Keratinocyte (primary cell): ENCODE results near the gene ANKMY1. TPM values are rescaled to one million over a fixed set of nuclear protein-coding genes. Genes with fewer than 3 reads are reported as not detected.

ENCODE experiments used
- DNase-seq: peaks from one replicate; pipeline ENCODE4 v3.0.0-alpha.2; 2011; ENCODE audit warnings: low read depth, missing footprints, low spot score
- FAIRE-seq: peaks from 2 replicates; lab custom pipeline; 2011; peaks lifted over from hg19 to GRCh38; lab: Jason Lieb, UNC
- H2AFZ ChIP-seq: 2 replicates; pipeline ENCODE4 v1.6.0; 2012; ENCODE audit warnings: low read length, control low read depth, inconsistent platforms; ENCODE audit not compliant: control insufficient read depth
- H3K27ac ChIP-seq: 2 replicates; pipeline ENCODE4 v1.5.1; 2011; ENCODE audit warnings: low read length; ENCODE audit not compliant: control insufficient read depth, insufficient read depth
- H3K27me3 ChIP-seq: 3 replicates; pipeline ENCODE4 v1.6.0; 2011; ENCODE audit warnings: low read length; ENCODE audit not compliant: control insufficient read depth, insufficient read depth; ENCODE audit errors: extremely low read depth
- H3K36me3 ChIP-seq, 2 experiments: 2 replicates in 1 of 2; 3 replicates in 1 of 2; pipeline ENCODE4 v1.5.1; 2011; ENCODE audit warnings: low read length in 2 of 2, mild to moderate bottlenecking in 1 of 2; ENCODE audit not compliant: control insufficient read depth in 2 of 2, insufficient read depth in 2 of 2; ENCODE audit errors: extremely low read depth in 1 of 2
- H3K4me1 ChIP-seq: 3 replicates; pipeline ENCODE4 v1.5.1; 2011; ENCODE audit warnings: low read length; ENCODE audit not compliant: control insufficient read depth, insufficient read depth; ENCODE audit errors: extremely low read depth
- H3K4me2 ChIP-seq: 3 replicates; pipeline ENCODE4 v1.6.0; 2011; ENCODE audit warnings: low read depth, low read length; ENCODE audit not compliant: control insufficient read depth, insufficient read depth; ENCODE audit errors: extremely low read depth
- H3K4me3 ChIP-seq, 3 experiments: fragments of 200-600 bp in 1 of 3; sonication (generic) in 1 of 3; 2 replicates in 2 of 3; 3 replicates in 1 of 3; pipeline ENCODE4 v1.5.1; 2011 to 2016; ENCODE audit warnings: low read length in 3 of 3, mild to moderate bottlenecking in 3 of 3, control low read depth in 2 of 3, inconsistent platforms in 1 of 3, low read depth in 1 of 3, mixed read lengths in 1 of 3, mixed run types in 1 of 3, moderate library complexity in 1 of 3; ENCODE audit not compliant: control insufficient read depth in 2 of 3, insufficient read depth in 2 of 3; ENCODE audit errors: extremely low read depth in 1 of 3
- H3K79me2 ChIP-seq: 2 replicates; pipeline ENCODE4 v1.6.0; 2012; ENCODE audit warnings: low read length; ENCODE audit not compliant: control insufficient read depth, insufficient read depth
- H3K9ac ChIP-seq: 3 replicates; pipeline ENCODE4 v1.6.0; 2011; ENCODE audit warnings: low read length; ENCODE audit not compliant: control insufficient read depth, insufficient read depth; ENCODE audit errors: extremely low read depth
- H3K9me1 ChIP-seq: 3 replicates; pipeline ENCODE4 v1.6.0; 2011; ENCODE audit warnings: low read length; ENCODE audit not compliant: control insufficient read depth, insufficient read depth; ENCODE audit errors: extremely low read depth
- H3K9me3 ChIP-seq: 2 replicates; pipeline ENCODE4 v1.5.1; 2012; ENCODE audit warnings: low read depth, low read length; ENCODE audit not compliant: control insufficient read depth
- H4K20me1 ChIP-seq: 3 replicates; pipeline ENCODE4 v1.6.0; 2011; ENCODE audit warnings: low read length; ENCODE audit not compliant: control insufficient read depth, insufficient read depth; ENCODE audit errors: extremely low read depth
- EZH2 ChIP-seq: IDR thresholded peaks from one replicate; pipeline ENCODE4 v1.6.1; 2012; ENCODE audit warnings: inconsistent platforms, mild to moderate bottlenecking, low read length, moderate library complexity
- dilution Hi-C: fragments of 300-500 bp; cut with MboI; formaldehyde crosslinking; loops from one replicate; pipeline ENCODE4 v1.7.0; 2020; ENCODE audit warnings: low sequenced_read_pairs; ENCODE audit not compliant: extremely low pct_ligation_motif_present
- polyA plus RNA-seq, 5 experiments: library from polyadenylated mRNA; depleted of rRNA in 3 of 5; stranded (reverse) in 3 of 5; stranded (forward) in 1 of 5; unstranded in 1 of 5; fragments of >200 nt; gene quantifications; 1 replicate in 1 of 5; 2 replicates in 3 of 5; 3 replicates in 1 of 5; pipeline versions ENCODE4 v1.2.1 to v1.2.3, GENCODE V29; 2011 to 2012; ENCODE audit warnings: missing spikeins in 2 of 5, low read depth in 1 of 5, low replicate concordance in 1 of 5
- TF ChIP-seq, protein P1 (sequence below), 3 experiments: IDR thresholded peaks in 1 of 3; conservative IDR thresholded peaks in 1 of 3; optimal IDR thresholded peaks in 1 of 3; 2 replicates in 2 of 3; 3 replicates in 1 of 3; pipeline versions ENCODE3 to v1.5.1; 2011; ENCODE audit warnings: low read length in 3 of 3, mild to moderate bottlenecking in 3 of 3, moderate library complexity in 2 of 3, control low read depth in 1 of 3, inconsistent platforms in 1 of 3; ENCODE audit not compliant: insufficient read depth in 2 of 3; ENCODE audit errors: extremely low read depth in 1 of 3

Gene ANKMY1
- polyA plus RNA-seq, 1 donor (not counting 4 experiments of a cell fraction or from before 2014, with no cell fraction given): 3.3 TPM

DNA sequence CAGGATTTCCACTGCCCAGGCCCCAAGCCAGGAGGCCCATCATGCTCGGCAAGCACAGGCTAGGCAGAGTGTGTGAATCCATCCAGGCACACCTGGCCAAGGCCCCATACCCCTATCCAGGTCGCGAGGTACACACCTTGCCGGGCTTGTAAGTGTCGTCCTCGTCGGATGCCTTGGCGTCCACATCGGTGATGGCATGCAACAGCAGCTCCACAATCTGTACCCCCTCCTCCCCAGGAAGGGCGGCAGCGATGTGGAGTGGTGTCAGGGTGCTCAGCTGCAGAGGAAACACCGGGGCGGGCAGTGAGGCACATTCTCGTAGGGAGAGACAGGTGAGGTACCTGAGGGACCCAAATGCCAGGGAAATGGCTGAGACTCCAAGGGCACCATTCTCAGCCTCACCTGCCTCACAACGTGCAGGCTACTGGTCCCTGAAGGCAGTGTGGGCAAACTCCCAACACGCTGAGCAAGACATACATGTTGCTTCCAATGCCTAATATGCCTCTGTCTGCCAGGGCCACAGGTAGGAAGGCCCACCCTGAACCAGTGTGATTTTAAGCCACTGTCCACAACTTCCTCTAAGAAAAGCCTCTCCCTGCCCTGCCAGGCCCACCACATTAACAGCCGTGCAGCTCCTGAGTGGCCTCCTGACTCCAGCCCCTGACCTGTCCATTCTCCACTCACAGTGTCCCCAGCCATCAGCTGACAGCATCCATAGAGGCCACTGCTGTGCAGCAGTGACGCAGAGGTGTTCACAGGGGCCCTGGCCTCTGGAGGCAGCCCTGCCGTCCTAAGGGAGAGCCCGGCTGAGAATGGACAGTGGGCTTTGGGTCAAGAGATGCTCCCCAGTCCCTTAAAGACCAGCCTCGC is 44.9 kb downstream of the ANKMY1 start:
- H3K79me2 ChIP-seq: no peaks in the 10 kb centered on the region
- H3K27ac ChIP-seq: no peak overlapping the region
- peaks cover 11% of the 10 kb centered on the region for H3K4me1 ChIP-seq
- H3K4me3 ChIP-seq: no peak overlapping the region
- H3K9me1 ChIP-seq: no peaks in the 10 kb centered on the region
- no peaks in the 10 kb centered on the region for H3K9me3 ChIP-seq
- no peak overlapping the region for H2AFZ ChIP-seq
- TF ChIP-seq, protein P1, sequence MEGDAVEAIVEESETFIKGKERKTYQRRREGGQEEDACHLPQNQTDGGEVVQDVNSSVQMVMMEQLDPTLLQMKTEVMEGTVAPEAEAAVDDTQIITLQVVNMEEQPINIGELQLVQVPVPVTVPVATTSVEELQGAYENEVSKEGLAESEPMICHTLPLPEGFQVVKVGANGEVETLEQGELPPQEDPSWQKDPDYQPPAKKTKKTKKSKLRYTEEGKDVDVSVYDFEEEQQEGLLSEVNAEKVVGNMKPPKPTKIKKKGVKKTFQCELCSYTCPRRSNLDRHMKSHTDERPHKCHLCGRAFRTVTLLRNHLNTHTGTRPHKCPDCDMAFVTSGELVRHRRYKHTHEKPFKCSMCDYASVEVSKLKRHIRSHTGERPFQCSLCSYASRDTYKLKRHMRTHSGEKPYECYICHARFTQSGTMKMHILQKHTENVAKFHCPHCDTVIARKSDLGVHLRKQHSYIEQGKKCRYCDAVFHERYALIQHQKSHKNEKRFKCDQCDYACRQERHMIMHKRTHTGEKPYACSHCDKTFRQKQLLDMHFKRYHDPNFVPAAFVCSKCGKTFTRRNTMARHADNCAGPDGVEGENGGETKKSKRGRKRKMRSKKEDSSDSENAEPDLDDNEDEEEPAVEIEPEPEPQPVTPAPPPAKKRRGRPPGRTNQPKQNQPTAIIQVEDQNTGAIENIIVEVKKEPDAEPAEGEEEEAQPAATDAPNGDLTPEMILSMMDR (optimal IDR thresholded peaks at IDR 0.05 in 1 of 3, IDR thresholded peaks at IDR 0.05 in 1 of 3, conservative IDR thresholded peaks at IDR 0.05 in 1 of 3; ENCODE audit: extremely low read depth in 1 of 3, insufficient read depth in 2 of 3, low read length in 3 of 3): no peak
- no peak for TF ChIP-seq EZH2
- H3K27me3 ChIP-seq: no peaks in the 10 kb centered on the region
- FAIRE-seq (no peak), DNase-seq (no peak)
- no peak overlapping the region for H3K4me2 ChIP-seq
- no peak overlapping the region for H3K9ac ChIP-seq
- H4K20me1 ChIP-seq: no peaks in the 10 kb centered on the region
- peaks cover 0 to 2% of the 10 kb centered on the region in 2 experiments for H3K36me3 ChIP-seq
- dilution Hi-C loops: no loop called here

DNA sequence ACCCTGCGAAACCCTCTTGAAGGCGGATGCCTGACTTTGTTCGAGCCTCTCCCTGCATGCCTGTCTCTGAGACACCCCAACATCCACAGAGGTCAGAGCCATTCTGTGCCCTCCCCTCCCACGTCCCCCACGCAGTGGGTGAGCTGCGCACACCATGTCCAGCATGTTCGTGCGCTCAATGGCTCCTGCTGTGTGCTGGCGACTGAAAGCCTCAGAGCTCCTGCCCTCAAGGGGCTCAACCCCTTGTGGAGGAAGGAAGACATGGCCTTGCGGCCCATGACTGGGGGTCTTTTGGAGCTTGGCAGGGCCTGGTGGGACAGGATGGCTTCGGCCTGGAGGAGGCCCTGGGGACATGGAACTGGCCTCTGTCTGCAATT is 45.7 kb downstream of the ANKMY1 start:
- FAIRE-seq: no peak
- Histone ChIP-seq H3K4me3 (no peak overlapping the region), H3K4me2 (no peak overlapping the region), H3K9me1 (no peaks in the 10 kb centered on the region), H3K36me3 (peaks cover 0 to 2% of the 10 kb centered on the region in 2 experiments), H4K20me1 (no peaks in the 10 kb centered on the region), H3K9me3 (no peaks in the 10 kb centered on the region), H2AFZ (no peak overlapping the region), H3K9ac (no peak overlapping the region), H3K79me2 (no peaks in the 10 kb centered on the region), H3K27ac (no peak overlapping the region), H3K4me1 (peaks cover 11% of the 10 kb centered on the region), H3K27me3 (no peaks in the 10 kb centered on the region)
- dilution Hi-C loops: no loop called here
- TF ChIP-seq EZH2: no peak
- TF ChIP-seq, protein P1 (optimal IDR thresholded peaks at IDR 0.05 in 1 of 3, IDR thresholded peaks at IDR 0.05 in 1 of 3, conservative IDR thresholded peaks at IDR 0.05 in 1 of 3; ENCODE audit: extremely low read depth in 1 of 3, insufficient read depth in 2 of 3, low read length in 3 of 3): no peak
- no peak for DNase-seq
